GM12801 (cell line): ENCODE results near the gene BHLHE41.

ENCODE experiments used
- CTCF ChIP-seq: IDR thresholded peaks from one replicate; pipeline ENCODE4 v1.5.1; 2011; ENCODE audit warnings: control low read depth; ENCODE audit not compliant: insufficient read length; ENCODE audit errors: extremely low read depth

Gene BHLHE41

DNA sequence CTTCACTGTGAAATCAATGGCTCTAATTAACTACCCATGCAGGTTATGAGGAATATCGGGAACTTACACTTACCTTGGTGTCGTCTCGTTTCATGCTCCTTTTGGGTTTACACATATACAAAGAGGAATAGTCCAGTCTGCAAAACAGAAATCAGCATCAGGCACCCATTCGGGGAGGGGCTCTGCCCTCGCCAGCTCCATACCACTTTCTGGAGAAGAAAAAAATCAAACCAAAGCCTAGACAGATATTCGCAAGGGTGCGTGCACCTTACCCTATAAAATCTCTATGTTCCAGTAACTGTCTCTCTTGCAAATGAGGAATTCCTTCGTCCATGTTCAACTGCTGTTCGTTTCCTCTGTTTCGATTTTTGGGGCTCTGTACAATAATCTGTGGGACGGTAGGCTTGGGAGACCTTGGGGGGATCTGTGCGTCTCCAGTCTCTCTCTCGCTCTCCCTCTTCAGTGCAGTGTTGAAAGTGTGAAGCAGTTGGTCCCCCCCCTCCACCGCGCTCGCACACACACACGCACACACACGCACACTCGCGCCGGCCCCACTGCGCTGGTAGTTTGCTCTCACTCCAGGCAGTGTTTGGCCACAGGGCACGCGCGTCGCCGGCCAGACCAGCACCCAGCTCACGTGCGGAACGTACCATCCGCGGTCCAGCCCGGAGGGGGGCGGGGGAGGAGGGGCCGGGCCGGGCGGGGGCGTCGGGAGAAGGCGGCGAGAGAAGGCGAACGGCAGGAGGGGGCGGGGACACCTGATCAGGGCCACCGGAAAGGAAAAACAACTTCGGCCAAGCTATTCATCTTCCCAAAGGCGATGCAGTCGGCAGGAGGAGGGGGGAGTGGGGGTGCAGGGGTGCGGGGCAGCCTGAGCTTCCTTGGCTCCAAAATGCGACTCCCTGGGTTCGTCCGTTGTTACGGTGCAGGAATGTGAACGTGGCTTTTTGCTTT, at the start of gene BHLHE41:
BHLHE41 (minus strand) TSS at position 592 of the 954 bp plus-strand sequence; CDS start at position 334, 258 bp downstream.
- no peak for TF ChIP-seq CTCF

- no peak for TF ChIP-seq CTCF
Observed at GRCh38 chr12:26172946-26173552, 48.2 kb upstream of the BHLHE41 start.

GRCh38 chr12:26172539-26172938, 47.7 kb upstream of the BHLHE41 start:
- TF ChIP-seq CTCF = no peak

- TF ChIP-seq CTCF = no peak
Observed at GRCh38 chr12:26172013-26172412, 47.2 kb upstream of the BHLHE41 start.

GRCh38 chr12:26164118-26164517, 39.3 kb upstream of the BHLHE41 start:
- no peak for TF ChIP-seq CTCF

DNA sequence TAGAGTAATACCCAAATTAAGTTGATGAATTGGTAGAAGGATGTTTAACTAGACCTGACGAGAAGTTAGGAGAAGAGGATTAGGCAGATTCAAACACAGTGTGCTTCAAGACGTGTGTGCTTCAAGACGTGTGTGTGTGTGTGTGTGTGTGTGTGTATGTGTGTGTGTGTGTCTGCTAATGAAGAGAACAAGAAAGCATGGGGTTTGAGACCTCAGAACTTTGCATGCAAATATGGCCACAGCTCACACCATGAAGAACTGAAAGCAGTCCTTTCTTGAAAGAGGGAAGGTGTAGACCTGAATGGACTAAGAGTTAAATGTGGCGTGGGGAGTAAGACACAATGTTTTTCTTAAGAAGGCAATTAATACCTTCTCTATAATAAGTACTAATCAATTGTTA, 38.1 kb upstream of the BHLHE41 start:
- no peak for TF ChIP-seq CTCF

- TF ChIP-seq CTCF = no peak
Observed at GRCh38 chr12:26162174-26162573, 37.3 kb upstream of the BHLHE41 start.
